ENCODE results near the gene ERC1.
A peak's percentile ranks its signal among the peaks of the same experiment; 100 is the strongest.
"Not testable (repeated sequence)": the region's sequence is repeated elsewhere in the genome, so short reads cannot be mapped to it uniquely, and the experiment has no call there.

The ERC1 gene

GRCh38 chr12:1167784-1168183, 176.8 kb downstream of the ERC1 start:
- DNase-seq (ENCODE audit: low read depth, low spot score) = no peak
- H3K4me3 ChIP-seq (ENCODE audit: low read length) = no peak overlapping the region

GRCh38 chr12:1170411-1170810, 179.4 kb downstream of the ERC1 start:
- H3K4me3 ChIP-seq (ENCODE audit: low read length) = no peak overlapping the region
- DNase-seq (ENCODE audit: low read depth, low spot score) = no peak

DNA sequence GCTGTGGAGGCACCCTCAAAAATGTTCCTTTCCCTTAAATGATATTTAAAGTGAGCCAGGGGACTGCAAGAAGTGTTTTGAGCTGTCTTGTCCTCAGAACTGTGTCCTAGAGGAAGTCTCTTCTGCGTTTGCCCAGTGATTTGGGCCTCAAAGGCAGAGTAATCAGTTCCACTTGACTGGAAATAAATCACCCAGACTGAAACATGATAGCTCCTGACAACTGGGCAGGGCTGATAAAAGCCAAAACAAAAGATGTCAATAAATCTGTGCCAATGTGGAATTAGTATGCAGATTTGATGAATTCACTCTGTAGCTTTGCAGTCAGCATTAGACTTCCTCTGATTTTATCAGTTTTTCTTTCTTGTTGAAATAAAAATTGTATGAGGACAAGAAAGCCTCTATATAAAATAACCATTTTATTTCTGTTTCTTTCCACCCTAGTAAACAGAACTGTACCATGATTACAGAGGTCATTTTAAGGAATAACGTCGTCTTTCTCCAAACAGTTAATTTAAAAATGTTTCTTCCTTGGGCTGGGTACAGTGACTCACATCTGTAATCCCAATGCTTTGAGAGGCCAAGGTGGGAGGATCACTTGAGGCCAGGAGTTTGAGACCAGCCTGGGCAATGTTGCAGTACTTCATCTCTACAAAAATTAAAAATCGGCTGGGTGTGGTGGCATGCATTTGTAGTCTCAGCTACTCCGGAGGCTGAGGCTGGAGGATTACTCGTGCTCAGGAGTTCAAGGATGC, 180.8 kb downstream of the ERC1 start:
- DNase-seq (ENCODE audit: low read depth, low spot score) = no peak
- H3K4me3 ChIP-seq (ENCODE audit: low read length) = no peak overlapping the region

DNA sequence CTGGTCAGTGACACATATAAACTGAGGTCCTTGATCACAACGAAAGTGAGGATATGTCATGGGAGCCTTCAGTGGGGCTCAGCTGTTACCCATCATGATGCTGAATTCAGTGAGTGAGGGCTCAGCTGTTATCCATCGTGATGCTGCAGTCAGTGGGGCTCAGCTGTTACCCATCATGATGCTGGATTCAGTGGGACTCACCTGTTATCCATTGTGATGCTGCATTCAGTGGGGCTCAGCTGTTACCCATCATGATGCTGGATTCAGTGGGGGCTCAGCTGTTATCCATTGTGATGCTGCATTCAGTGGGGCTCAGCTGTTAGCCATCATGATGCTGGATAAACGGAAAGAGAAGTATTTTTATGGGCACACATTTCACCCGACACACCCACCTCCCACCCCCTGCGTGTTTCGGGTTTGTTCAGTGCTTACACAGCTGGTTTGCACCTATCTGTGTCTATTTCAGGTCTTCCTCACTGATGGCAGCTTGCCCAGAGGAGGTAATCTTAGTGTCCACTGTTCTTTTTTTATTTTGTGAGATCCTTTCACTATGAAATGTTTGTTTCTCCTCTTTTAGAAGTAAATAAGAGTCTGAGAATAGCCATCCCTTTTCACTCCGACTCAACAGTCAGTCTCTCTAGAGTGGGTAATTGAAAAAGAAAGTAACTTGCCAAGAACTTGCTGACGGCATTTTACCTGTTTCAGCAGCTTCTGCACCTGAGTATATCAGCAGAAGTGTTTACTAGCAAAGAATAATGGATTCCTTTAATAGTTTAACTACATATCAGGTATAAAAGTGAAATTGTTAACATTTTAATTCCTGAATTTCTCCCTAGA, 183.0 kb downstream of the ERC1 start:
- H3K4me3 ChIP-seq (ENCODE audit: low read length) = no peak overlapping the region
- DNase-seq (ENCODE audit: low read depth, low spot score) = no peak

- no peak overlapping the region for H3K4me3 ChIP-seq (ENCODE audit: low read length)
- no peak for DNase-seq (ENCODE audit: low read depth, low spot score)
These were observed 183.6 kb downstream of the ERC1 start for GRCh38 chr12:1174659-1175058.

DNA sequence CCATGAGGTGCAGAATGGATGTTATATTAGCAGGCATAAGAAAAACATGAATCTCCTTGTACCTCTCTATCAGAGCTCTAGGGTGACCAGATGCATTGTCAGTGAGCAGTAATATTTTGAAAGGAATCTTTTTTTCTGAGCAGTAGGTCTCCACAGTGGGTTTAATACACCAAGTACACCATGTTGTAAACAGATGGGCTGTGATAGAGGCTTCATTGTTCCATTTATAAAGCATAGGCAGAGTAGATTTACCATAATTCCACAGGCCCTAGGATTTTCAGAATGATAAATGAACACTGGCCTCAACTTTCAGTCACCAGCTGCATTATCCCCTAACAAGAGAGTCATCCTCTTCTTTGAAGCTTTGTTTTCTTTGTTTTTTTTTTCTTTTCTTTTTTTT, 185.2 kb downstream of the ERC1 start:
- no peak overlapping the region for H3K4me3 ChIP-seq (ENCODE audit: low read length)
- DNase-seq (ENCODE audit: low read depth, low spot score) = no peak

GRCh38 chr12:1179128-1179527, 188.1 kb downstream of the ERC1 start:
- DNase-seq (ENCODE audit: low read depth, low spot score) = no peak
- H3K4me3 ChIP-seq (ENCODE audit: low read length) = no peak overlapping the region

- H3K4me3 ChIP-seq (ENCODE audit: low read length) = no peak overlapping the region
- no peak for DNase-seq (ENCODE audit: low read depth, low spot score)
These were observed 191.0 kb downstream of the ERC1 start for GRCh38 chr12:1182069-1182468.

- DNase-seq (ENCODE audit: low read depth, low spot score) = no peak
- H3K4me3 ChIP-seq (ENCODE audit: low read length) = no peak overlapping the region
These were observed 193.4 kb downstream of the ERC1 start for GRCh38 chr12:1184402-1184801.

DNA sequence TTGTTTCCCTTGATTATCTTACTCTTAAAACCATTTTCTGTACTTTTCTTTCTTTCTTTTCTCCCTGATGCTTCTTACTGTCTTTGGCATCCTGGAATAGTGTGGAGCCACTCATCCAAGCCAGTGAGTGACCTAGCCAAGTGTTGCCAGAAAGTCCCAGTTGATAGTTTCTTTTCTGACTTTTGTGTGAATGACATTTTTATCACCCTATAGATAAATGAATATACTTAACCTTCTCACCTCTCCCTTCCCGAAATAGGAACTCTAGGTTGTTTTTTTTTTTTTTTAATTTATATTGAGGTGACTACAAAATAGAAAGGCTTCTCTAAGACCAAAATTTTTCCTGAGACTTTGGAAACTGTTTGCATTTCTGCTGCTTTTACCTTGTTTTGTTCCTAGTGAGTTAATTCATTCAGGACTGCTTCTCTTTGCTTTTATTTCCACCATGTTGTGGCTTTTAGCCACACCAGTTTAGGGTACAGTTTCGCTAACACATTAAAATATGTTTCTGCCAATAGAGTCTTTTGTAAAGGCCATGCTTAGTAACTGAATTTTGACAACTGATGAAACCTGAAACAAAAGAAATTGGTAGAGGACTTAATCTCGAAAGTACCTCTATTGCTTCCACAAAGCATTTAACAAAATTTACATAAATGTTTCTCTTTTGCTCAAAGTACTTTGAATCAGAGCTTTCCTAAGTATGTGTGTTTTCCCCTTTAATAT, 194.6 kb downstream of the ERC1 start:
- no peak for DNase-seq (ENCODE audit: low read depth, low spot score)
- no peak overlapping the region for H3K4me3 ChIP-seq (ENCODE audit: low read length)

- no peak overlapping the region for H3K4me3 ChIP-seq (ENCODE audit: low read length)
- DNase-seq (ENCODE audit: low read depth, low spot score) = no peak
These were observed 195.3 kb downstream of the ERC1 start for GRCh38 chr12:1186298-1186697.

DNA sequence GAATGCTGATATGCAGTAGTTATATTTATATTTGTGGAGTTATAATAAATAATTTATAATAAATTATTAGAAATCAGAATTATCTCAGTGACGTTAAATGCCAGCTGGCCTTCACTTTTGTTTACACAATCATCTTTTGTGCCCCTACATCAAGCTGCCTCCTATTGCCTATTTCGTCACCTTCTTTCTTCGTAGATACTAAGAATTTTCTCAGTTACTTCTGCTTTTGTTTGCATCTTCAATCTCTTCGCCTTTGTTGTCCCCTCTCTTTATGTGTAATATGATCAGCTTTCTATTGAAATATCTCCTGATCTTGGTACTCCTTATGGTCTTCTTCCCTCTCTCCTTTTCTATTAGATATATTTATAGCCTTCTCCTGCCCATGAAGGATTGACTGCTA, 197.0 kb downstream of the ERC1 start:
- DNase-seq (ENCODE audit: low read depth, low spot score) = no peak
- no peak overlapping the region for H3K4me3 ChIP-seq (ENCODE audit: low read length)

GRCh38 chr12:1189163-1189562, 198.1 kb downstream of the ERC1 start:
- DNase-seq (ENCODE audit: low read depth, low spot score) = no peak
- H3K4me3 ChIP-seq (ENCODE audit: low read length) = no peak overlapping the region

DNA sequence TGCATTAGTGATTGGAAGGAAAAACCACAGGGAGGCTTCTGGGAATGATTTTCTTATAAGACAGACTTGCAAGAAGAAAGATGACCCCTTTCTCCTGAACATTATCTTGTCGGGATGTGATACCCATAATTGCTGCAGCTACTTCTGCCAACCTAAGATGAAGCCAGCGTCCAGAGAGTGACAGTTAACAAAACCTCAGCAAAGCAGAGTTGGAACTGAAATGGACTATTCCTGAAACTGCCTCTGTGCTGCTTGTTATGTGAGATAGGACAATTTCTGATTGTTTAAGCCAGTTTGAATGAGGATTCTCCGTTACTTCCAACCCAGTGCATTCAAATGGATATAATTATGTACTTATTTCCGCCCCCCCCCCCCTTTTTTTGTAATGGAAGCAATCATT, 204.5 kb downstream of the ERC1 start:
- H3K4me3 ChIP-seq (ENCODE audit: low read length) = no peak overlapping the region
- DNase-seq (ENCODE audit: low read depth, low spot score) = no peak

- H3K4me3 ChIP-seq (ENCODE audit: low read length) = no peak overlapping the region
- no peak for DNase-seq (ENCODE audit: low read depth, low spot score)
These were observed 206.4 kb downstream of the ERC1 start for GRCh38 chr12:1197264-1198018.

GRCh38 chr12:1198854-1199253, 207.8 kb downstream of the ERC1 start:
- not testable (repeated sequence) for DNase-seq (ENCODE audit: low read depth, low spot score); H3K4me3 ChIP-seq (ENCODE audit: low read length)

DNA sequence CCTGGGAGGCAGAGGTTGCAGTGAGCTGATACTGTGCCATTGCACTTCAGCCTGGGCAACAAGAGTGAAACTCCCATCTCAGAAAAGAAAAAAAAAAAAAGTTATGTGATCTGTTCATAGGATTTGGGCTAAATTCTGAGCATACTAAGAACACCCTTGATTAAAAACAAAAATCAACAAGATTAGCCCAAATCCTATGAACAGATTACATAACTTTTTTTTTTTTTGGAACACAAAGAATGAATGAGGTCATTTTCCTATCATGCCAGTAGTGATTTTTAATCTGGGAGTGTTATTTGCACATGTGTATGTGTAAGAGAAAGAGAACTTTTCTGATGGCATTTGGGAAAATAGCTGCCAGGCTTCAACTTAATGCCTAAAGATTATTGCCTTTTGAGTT, 208.7 kb downstream of the ERC1 start:
- no peak overlapping the region for H3K4me3 ChIP-seq (ENCODE audit: low read length)
- no peak for DNase-seq (ENCODE audit: low read depth, low spot score)

- no peak overlapping the region for H3K4me3 ChIP-seq (ENCODE audit: low read length)
- DNase-seq (ENCODE audit: low read depth, low spot score) = no peak
These were observed 210.0 kb downstream of the ERC1 start for GRCh38 chr12:1201030-1201429.

DNA sequence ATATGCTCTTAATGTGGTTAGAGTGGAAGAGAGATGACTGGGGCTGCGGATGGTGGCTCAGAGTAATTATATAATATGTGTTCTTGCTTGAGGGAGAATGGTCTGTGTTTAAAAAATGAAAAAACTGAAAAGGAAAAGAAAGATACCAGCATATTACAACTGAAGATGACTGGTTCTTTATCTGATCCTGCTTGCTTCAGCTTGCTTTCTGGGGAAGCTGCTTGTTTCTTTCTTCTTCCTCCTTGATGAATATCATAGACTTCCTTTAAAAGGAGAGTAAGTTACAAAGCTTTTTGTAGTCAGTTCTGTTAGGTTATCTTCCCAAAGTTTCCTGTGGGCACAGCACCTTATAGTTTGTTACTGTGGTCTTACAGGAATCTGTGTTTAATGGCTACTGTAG, 210.9 kb downstream of the ERC1 start:
- H3K4me3 ChIP-seq (ENCODE audit: low read length) = no peak overlapping the region
- peak; percentile 26 for DNase-seq (ENCODE audit: low read depth, low spot score)

- H3K4me3 ChIP-seq (ENCODE audit: low read length) = no peak overlapping the region
- DNase-seq (ENCODE audit: low read depth, low spot score) = no peak
These were observed 212.7 kb downstream of the ERC1 start for GRCh38 chr12:1203735-1204019.

All from Jurkat, Clone E6-1 (cell line).